ENCODE measurements around the gene KIF11.

Gene KIF11

DNA sequence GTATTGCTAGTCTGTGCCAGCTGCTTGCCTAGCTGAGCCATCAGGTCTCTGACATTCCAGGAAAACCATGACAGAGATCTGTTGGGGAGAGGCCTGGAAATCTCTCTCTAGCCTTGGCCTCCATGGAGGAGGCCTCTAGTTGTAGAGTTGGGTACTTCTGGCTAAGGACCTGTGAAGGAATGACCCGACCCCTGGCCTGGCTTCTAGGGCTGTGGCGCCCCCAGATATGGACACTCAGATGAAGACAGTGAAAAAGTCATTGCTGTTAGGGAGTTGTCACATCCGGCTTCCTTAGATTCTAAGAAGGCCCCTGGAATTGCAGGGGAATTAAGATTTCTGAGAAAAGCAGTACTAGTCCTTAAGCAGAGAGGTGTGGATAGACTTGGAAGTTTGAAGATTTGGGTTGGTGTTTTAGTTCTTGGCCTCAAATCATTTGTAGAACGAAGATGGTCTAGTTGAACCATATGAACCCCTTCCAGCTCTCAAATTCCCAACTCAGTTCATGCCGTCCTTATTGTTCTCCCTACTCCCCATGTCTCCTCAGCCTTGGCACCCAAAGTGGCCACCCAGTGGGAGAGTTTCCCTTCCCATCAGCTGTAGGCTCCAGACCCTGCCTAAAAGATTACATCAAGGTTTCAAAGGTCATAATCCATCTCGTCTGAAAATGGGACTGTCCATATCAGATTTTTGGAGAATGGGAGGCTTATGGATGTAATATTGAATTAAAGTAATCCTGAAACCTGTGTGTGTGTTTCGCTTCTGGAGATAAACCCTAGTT is 103.9 kb downstream of the KIF11 start:
- TF ChIP-seq, protein P1, sequence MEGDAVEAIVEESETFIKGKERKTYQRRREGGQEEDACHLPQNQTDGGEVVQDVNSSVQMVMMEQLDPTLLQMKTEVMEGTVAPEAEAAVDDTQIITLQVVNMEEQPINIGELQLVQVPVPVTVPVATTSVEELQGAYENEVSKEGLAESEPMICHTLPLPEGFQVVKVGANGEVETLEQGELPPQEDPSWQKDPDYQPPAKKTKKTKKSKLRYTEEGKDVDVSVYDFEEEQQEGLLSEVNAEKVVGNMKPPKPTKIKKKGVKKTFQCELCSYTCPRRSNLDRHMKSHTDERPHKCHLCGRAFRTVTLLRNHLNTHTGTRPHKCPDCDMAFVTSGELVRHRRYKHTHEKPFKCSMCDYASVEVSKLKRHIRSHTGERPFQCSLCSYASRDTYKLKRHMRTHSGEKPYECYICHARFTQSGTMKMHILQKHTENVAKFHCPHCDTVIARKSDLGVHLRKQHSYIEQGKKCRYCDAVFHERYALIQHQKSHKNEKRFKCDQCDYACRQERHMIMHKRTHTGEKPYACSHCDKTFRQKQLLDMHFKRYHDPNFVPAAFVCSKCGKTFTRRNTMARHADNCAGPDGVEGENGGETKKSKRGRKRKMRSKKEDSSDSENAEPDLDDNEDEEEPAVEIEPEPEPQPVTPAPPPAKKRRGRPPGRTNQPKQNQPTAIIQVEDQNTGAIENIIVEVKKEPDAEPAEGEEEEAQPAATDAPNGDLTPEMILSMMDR (IDR thresholded peaks at IDR 0.05; ENCODE audit: control insufficient read depth, extremely low read depth, insufficient read depth): no peak
- no peak for DNase-seq (ENCODE audit: low read depth)
- H3K4me3 ChIP-seq (ENCODE audit: low read depth, low read length): no peak overlapping the region

DNA sequence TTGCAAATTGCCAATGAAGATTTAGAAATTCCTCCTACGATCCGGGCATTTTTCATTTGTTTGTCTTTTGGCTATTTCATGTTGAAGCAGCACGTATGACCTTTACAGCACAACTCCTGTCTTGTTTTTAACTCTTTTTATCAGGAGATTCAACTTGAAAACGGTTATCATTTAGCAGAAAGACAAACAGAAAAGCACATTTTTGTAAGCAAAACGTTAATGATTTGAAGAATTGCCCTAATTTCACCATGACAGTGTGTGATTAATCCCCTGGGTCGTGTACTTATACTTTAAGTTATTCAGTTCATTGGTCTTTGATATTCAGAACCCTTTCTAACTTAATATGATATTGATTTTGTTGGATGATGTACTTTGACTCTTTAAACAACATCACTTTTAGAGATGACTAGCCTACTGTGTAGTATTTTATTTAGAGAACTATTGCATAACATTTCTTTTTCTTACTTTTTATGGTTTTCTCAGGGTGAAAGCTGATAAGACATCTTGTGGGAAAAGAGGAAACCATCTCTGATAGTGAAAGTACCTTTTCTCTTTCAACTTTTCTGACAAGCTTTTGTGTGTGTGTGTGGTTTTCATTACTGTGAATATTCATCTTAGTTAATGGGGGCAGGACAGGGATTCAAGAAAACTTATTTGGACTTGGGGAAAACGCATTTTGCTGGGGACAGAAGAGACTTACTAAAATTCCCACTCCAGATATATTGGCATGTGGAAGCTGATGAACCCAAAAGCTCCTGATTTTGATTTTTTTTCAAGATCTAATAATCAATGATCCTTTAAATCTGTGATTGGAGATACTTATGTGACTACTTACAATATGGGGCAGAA is 105.0 kb downstream of the KIF11 start:
- no peak overlapping the region for H3K4me3 ChIP-seq (ENCODE audit: low read depth, low read length)
- no peak for DNase-seq (ENCODE audit: low read depth)
- TF ChIP-seq, protein P1 (IDR thresholded peaks at IDR 0.05; ENCODE audit: control insufficient read depth, extremely low read depth, insufficient read depth): no peak

DNA sequence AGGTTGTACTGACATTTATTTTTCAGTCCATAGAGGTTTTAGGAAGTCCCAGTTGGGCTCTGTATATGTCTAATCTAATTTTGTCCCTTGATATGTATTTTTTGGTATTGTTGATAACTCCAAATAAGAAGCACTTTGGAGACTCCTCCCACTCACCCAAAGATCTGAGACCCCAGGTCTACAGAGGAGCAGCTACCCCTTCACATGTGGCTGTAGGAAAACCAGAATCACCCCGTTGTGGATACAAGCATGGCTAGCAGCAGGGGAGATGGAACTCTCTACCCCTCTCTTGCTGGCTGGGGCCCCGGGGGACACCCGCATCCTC is 106.2 kb downstream of the KIF11 start:
- no peak overlapping the region for H3K4me3 ChIP-seq (ENCODE audit: low read depth, low read length)
- no peak for DNase-seq (ENCODE audit: low read depth)
- TF ChIP-seq, protein P1 (IDR thresholded peaks at IDR 0.05; ENCODE audit: control insufficient read depth, extremely low read depth, insufficient read depth): no peak

DNA sequence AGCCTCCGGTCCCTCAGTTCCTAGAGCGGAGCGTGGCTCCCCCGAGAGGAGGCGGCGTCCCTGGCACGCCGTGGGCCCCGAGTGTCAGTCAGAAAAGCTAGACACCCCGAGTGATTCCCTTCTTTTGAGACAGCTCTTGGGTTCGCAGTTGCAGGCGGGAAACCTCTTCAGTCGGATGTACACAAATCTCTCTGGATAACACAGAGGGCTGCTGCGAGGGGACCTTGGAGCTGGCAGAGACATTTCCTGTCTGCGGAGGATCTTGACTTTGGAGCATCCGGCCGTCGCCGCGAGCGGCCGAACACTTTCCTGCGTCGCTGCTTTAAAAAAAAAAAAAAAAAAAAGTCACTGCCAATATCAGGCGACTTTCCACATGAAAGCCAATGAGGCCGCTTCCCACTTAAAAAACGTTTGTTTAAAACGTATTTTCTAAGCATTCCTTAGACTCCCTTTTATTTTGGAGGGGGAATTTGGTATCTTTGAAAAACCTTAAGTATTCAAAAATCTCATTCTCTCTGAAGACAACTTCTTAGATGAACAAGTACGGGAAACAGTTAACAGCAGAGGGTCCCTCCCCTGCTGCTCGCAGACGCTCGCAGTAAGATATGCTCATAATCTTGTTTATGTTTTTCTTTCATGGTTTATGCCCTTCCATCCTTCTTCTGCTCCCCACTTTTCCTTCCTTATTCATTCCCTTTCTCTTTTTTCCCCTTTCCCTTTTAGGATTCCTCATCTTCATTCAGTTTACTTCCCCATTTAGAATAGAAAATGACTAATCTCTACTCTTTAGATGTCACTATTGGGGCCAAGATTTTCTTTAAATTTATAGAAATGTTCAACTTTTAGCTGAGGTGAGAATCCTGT is 106.8 kb downstream of the KIF11 start:
- no peak overlapping the region for H3K4me3 ChIP-seq (ENCODE audit: low read depth, low read length)
- TF ChIP-seq, protein P1 (IDR thresholded peaks at IDR 0.05; ENCODE audit: control insufficient read depth, extremely low read depth, insufficient read depth): no peak
- DNase-seq (ENCODE audit: low read depth): no peak

DNA sequence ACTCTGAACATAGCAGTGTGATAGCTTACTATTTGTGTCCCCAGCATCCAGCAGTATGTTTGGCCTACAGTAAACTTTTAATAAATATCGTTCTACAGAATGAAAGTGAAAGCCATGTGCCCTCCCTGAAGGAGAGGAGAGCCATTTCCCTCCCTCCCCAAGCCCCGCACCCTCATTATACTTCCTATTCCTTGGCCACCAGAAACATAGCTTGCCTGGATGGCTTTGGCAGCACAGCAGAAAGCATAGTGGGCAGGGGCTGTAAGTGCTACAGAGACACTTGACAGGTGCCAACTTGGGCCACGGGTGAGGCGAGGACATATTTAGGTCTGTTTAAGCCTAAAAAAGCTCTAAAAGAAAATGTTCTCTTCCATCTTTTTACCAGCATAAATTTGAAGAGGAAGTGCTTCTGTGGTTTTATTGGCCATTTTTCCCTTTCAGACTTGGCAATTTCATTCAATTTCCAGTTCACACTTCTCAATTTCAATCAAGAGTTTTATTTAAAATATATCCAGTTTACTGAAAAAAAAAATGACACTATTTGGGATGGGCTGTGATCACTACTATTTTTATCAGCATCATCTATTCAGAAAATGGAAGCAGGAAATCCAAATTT is 109.5 kb downstream of the KIF11 start:
- TF ChIP-seq, protein P1 (IDR thresholded peaks at IDR 0.05; ENCODE audit: control insufficient read depth, extremely low read depth, insufficient read depth): no peak
- DNase-seq (ENCODE audit: low read depth): no peak

More for the DNA sequence above, 109.5 kb downstream of the KIF11 start:
- H3K4me3 ChIP-seq (ENCODE audit: low read depth, low read length): no peak overlapping the region

Data from LNCaP clone FGC (cell line).